ENCODE data around the gene FOXR1.

Gene FOXR1

DNA sequence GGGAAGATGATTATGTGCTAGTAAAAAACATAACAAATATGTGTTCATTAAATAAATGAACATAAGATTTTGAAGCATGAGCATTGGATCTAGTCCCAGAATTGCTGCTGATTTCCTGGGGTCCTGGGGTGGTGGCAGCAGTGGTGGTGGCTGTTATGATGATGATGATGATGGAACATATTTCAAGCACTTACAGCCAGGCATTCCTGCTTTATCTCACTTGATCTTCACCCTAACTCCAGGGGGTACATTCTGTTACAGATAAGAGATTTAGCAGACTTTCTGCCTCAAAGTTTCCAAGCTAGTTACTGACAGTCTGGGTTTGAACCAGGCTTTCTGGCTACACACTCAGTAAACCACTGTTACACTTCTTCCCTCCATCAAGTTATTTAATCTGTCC, 52.2 kb downstream of the FOXR1 start:
- H3K4me3 ChIP-seq (ENCODE audit: low read depth, low read length), result no peak overlapping the region
- TF ChIP-seq, protein P1, sequence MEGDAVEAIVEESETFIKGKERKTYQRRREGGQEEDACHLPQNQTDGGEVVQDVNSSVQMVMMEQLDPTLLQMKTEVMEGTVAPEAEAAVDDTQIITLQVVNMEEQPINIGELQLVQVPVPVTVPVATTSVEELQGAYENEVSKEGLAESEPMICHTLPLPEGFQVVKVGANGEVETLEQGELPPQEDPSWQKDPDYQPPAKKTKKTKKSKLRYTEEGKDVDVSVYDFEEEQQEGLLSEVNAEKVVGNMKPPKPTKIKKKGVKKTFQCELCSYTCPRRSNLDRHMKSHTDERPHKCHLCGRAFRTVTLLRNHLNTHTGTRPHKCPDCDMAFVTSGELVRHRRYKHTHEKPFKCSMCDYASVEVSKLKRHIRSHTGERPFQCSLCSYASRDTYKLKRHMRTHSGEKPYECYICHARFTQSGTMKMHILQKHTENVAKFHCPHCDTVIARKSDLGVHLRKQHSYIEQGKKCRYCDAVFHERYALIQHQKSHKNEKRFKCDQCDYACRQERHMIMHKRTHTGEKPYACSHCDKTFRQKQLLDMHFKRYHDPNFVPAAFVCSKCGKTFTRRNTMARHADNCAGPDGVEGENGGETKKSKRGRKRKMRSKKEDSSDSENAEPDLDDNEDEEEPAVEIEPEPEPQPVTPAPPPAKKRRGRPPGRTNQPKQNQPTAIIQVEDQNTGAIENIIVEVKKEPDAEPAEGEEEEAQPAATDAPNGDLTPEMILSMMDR (IDR thresholded peaks at IDR 0.05; ENCODE audit: insufficient read depth, low read length, missing control alignments), result no peak
- ChIA-PET POLR2A (no interaction called here), CTCF (interaction anchor here (1.1 to 8.5 kb wide), 2 partner anchors 8 kb away, joined by 3 to 54 read pairs; partner anchors contain the start of gene SLC37A4)
- DNase-seq (ENCODE audit: low read depth, low spot score), result no peak

DNA sequence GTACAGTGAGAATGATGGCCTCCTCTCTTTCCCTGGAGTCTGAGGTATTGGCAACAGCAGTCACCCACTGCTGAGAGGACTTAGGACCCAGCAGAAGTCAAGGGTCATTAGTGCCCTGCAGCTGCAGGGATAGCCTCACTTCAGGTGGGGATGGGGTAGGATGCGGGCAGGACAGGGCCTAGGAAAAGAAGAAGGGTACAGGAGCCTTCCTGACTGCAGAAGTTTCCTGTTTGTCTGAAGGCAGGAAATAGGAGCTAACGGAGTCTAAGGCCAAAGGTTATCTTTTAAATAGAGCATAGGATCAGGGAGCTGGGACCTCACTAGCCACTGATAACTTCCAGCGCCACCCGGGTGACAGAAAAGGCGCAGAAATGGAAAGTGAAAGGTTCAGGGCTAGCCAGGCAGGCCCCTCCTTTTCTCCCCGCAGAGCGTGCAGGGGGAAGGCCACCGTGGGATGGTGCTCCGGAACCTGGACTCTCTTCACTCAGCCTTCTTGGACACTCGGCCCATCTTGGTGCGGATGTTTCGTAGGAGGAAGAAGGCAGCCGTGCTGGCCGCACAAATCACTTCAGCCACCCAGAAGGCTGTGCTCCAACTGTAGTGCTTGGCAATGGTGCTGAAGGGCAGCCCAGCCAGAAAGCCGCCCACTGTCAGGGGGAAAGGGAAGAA, 53.0 kb downstream of the FOXR1 start:
- POLR2A ChIA-PET, result interaction anchor here (0.6 kb wide), 1 partner anchor 17 kb away, joined by 3 read pairs; no protein-coding TSS in a partner anchor
- CTCF ChIA-PET, result interaction anchor here (1.1 to 8.5 kb wide), 2 partner anchors 7 to 9 kb away, joined by 3 to 54 read pairs; partner anchors contain the start of gene SLC37A4

DNA sequence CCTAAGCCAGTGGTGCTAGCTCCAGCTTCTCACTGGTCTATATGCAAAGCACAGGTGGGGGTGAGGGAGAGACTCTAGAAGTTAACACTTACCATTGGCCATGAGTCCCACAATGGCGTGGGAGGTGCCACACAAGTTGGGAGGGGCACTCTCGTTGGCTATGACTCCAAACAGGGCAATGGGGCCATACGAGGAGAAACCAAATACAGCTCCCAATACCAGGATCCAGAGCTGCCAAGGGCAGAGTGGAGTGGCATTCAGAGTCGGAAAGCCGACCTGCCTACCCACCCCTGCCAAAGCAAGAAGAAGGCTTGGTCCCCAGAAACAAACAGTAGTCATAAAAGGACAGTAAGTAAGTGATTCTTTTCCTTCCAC, 53.5 kb downstream of the FOXR1 start:
- ChIA-PET POLR2A (interaction anchor here (0.6 kb wide), 1 partner anchor 17 kb away, joined by 3 read pairs; no protein-coding TSS in a partner anchor), CTCF (interaction anchor here (8.5 kb wide), 1 partner anchor 6 kb away, joined by 54 read pairs; the partner anchor contains the start of gene SLC37A4)
- TF ChIP-seq, protein P1 (IDR thresholded peaks at IDR 0.05; ENCODE audit: insufficient read depth, low read length, missing control alignments), result no peak
- H3K4me3 ChIP-seq (ENCODE audit: low read depth, low read length), result no peak overlapping the region
- no peak for DNase-seq (ENCODE audit: low read depth, low spot score)

More for the DNA sequence above, 53.0 kb downstream of the FOXR1 start:
- TF ChIP-seq, protein P1 (IDR thresholded peaks at IDR 0.05; ENCODE audit: insufficient read depth, low read length, missing control alignments), result no peak
- no peak overlapping the region for H3K4me3 ChIP-seq (ENCODE audit: low read depth, low read length)
- DNase-seq (ENCODE audit: low read depth, low spot score), result no peak

DNA sequence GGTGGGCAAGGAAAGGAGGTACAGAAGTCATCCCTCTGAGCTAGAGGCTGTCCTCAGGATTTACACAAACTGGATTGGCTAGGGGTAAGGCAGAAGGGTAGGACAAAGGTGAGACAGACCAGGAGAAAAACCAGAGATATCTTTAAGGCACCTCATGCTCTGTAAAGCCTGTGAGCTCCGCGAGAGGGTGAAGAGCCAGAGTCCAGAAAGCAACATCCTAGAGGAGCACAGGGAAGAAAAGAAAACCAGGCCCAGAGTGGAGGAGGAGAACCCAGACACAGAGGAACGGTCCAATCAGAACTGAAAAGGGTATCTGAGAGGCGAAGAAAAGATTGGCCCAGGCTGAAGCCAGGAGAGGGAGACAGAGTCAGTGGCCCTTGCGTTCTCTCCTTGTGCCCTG, 54.0 kb downstream of the FOXR1 start:
- POLR2A ChIA-PET, result no interaction called here
- DNase-seq (ENCODE audit: low read depth, low spot score), result no peak
- TF ChIP-seq, protein P1 (IDR thresholded peaks at IDR 0.05; ENCODE audit: insufficient read depth, low read length, missing control alignments), result no peak
- no peak overlapping the region for H3K4me3 ChIP-seq (ENCODE audit: low read depth, low read length)
- CTCF ChIA-PET, result interaction anchor here (1.0 kb wide), 1 partner anchor 69 kb away, joined by 3 read pairs; the partner anchor contains the start of gene UPK2

DNA sequence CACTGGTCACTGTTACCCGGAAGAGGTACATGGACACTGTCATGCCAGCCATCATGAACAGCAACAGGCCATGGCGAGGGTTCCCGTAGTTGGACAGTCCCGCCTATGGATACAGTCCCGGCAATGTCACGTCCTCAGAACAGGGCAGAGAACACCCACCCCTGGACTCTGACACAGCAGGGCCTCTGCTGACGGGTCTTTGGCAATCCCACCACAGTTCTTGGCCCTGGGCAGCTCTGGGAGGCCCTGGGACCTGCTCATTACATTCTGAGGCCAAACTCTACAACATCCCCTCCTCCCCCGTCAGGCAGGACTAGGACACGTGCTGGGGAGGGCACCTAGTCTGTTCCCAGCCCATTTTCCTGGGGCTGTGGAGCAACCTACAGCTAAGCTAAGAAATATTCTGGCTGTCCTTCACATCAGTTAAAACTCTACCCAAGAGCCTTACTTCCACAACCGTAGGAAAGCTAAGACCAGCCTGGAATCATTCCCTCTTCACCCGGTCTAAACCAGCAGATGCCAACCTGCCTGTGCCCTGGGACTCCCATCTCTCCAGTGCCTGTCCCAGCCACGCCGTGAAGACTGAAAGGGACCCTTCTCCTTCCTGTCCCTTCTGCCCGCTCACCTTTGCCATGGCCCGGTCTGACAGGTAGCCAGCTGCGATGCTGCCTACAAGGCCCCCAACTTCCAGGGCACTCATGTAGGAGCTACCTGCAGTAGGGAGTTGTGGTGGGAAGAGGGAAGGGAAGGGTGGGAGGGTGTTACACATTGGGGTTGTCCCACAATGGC, 54.6 kb downstream of the FOXR1 start:
- TF ChIP-seq, protein P1 (IDR thresholded peaks at IDR 0.05; ENCODE audit: insufficient read depth, low read length, missing control alignments), result no peak
- H3K4me3 ChIP-seq (ENCODE audit: low read depth, low read length), result no peak overlapping the region
- ChIA-PET CTCF (interaction anchor here (1.0 kb wide), 1 partner anchor 70 kb away, joined by 3 read pairs; the partner anchor contains the start of gene UPK2), POLR2A (no interaction called here)
- no peak for DNase-seq (ENCODE audit: low read depth, low spot score)

DNA sequence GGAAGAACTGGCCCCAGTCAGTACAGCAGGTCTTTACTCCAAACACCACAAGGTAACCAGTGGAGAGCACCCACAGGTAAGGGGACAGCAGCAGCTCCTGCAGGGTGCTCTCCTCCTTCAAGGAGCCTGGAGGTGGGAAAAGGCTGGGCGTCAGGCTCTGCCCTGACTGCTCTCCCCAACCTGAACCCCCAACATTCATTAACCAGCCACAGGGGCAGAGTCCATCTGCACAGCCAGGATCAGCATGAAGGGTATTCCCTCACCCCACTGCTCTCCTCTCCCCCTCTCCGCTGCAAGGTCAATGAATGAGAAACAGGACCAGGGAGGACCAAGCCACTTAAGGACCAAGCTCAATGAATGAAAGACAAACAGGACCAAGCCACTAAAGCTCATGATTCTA, 55.4 kb downstream of the FOXR1 start:
- POLR2A ChIA-PET, result no interaction called here
- no peak for DNase-seq (ENCODE audit: low read depth, low spot score)
- no peak overlapping the region for H3K4me3 ChIP-seq (ENCODE audit: low read depth, low read length)
- TF ChIP-seq, protein P1 (IDR thresholded peaks at IDR 0.05; ENCODE audit: insufficient read depth, low read length, missing control alignments), result no peak
- CTCF ChIA-PET, result interaction anchor here (1.7 kb wide), 1 partner anchor 8 kb away, joined by 7 read pairs; the partner anchor contains the start of genes RPS25 and TRAPPC4

Measured in AG04449 (cell line).